Activated naive CD8-positive, alpha-beta T cell treated with anti-CD3 and anti-CD28 coated beads, Interleukin-2, amount 50 U/mL, for 24 hours (primary cell): ENCODE data around the gene TSPAN5.

Experiments
- ATAC-seq: fragments of 150-1000 bp; cut with Tn5 transposase; one replicate; pipeline ENCODE4 v1.10.0; 2021
- DNase-seq: peaks from one replicate; pipeline ENCODE4 v3.0.0; 2021
- H3K27ac Mint-ChIP-seq: one replicate; pipeline ENCODE4 v1.8.0; 2021; ENCODE audit warnings: mild to moderate bottlenecking, mixed read lengths
- H3K27me3 Mint-ChIP-seq: one replicate; pipeline ENCODE4 v1.8.0; 2021; ENCODE audit warnings: mixed read lengths
- H3K36me3 Mint-ChIP-seq: one replicate; pipeline ENCODE4 v1.8.0; 2021; ENCODE audit warnings: low read depth, mixed read lengths
- H3K4me1 Mint-ChIP-seq: one replicate; pipeline ENCODE4 v1.8.0; 2021; ENCODE audit warnings: mixed read lengths
- H3K4me3 Mint-ChIP-seq: one replicate; pipeline ENCODE4 v1.8.0; 2021; ENCODE audit warnings: mild to moderate bottlenecking, moderate library complexity, mixed read lengths
- H3K9me3 Mint-ChIP-seq: one replicate; pipeline ENCODE4 v1.8.0; 2021; ENCODE audit warnings: mixed read lengths

TSPAN5 gene

GRCh38 chr4:98502624-98503023 lies 155.8 kb downstream of the TSPAN5 start:
- DNase-seq (no peak), ATAC-seq (no peak)
- H3K27ac Mint-ChIP-seq = no peak overlapping the region
- peaks cover 26% of the 10 kb centered on the region for H3K4me1 Mint-ChIP-seq
- peaks cover 35% of the 10 kb centered on the region for H3K36me3 Mint-ChIP-seq
- peaks cover 5% of the 10 kb centered on the region for H3K9me3 Mint-ChIP-seq
- H3K4me3 Mint-ChIP-seq = no peak overlapping the region
- no peaks in the 10 kb centered on the region for H3K27me3 Mint-ChIP-seq

GRCh38 chr4:98502031-98502430 lies 156.4 kb downstream of the TSPAN5 start:
- no peak for ATAC-seq
- peaks cover 20% of the 10 kb centered on the region for H3K4me1 Mint-ChIP-seq
- no peaks in the 10 kb centered on the region for H3K27me3 Mint-ChIP-seq
- peaks cover 5% of the 10 kb centered on the region for H3K9me3 Mint-ChIP-seq
- no peak overlapping the region for H3K27ac Mint-ChIP-seq
- no peak overlapping the region for H3K4me3 Mint-ChIP-seq
- no peak for DNase-seq
- peaks cover 33% of the 10 kb centered on the region for H3K36me3 Mint-ChIP-seq

GRCh38 chr4:98501383-98501782 lies 157.0 kb downstream of the TSPAN5 start:
- ATAC-seq = no peak
- Mint-ChIP-seq H3K4me3 (no peak overlapping the region), H3K4me1 (peaks cover 18% of the 10 kb centered on the region), H3K27ac (peak overlapping the region; percentile 6), H3K9me3 (peaks cover 5% of the 10 kb centered on the region), H3K27me3 (no peaks in the 10 kb centered on the region), H3K36me3 (peaks cover 33% of the 10 kb centered on the region)
- no peak for DNase-seq

GRCh38 chr4:98498774-98499173 lies 159.6 kb downstream of the TSPAN5 start:
- Mint-ChIP-seq H3K36me3 (peaks cover 20% of the 10 kb centered on the region), H3K9me3 (peaks cover 5% of the 10 kb centered on the region), H3K4me3 (no peak overlapping the region), H3K27ac (no peak overlapping the region), H3K27me3 (no peaks in the 10 kb centered on the region), H3K4me1 (peaks cover 13% of the 10 kb centered on the region)
- no peak for ATAC-seq
- DNase-seq = no peak

GRCh38 chr4:98496152-98496845 lies 162.1 kb downstream of the TSPAN5 start:
- Mint-ChIP-seq H3K4me3 (no peak overlapping the region), H3K27ac (no peak overlapping the region), H3K27me3 (no peaks in the 10 kb centered on the region), H3K9me3 (peaks cover 3% of the 10 kb centered on the region), H3K4me1 (peaks cover 26% of the 10 kb centered on the region), H3K36me3 (peaks cover 8% of the 10 kb centered on the region)
- ATAC-seq (no peak), DNase-seq (no peak)

GRCh38 chr4:98493296-98493695 lies 165.1 kb downstream of the TSPAN5 start:
- no peak overlapping the region for H3K4me3 Mint-ChIP-seq
- DNase-seq (no peak), ATAC-seq (no peak)
- peaks cover 15% of the 10 kb centered on the region for H3K4me1 Mint-ChIP-seq
- H3K27ac Mint-ChIP-seq = no peak overlapping the region
- H3K36me3 Mint-ChIP-seq = peaks cover 5% of the 10 kb centered on the region
- no peaks in the 10 kb centered on the region for H3K27me3 Mint-ChIP-seq
- H3K9me3 Mint-ChIP-seq = no peaks in the 10 kb centered on the region

GRCh38 chr4:98491899-98492559 lies 166.4 kb downstream of the TSPAN5 start:
- no peak for ATAC-seq
- no peak overlapping the region for H3K4me3 Mint-ChIP-seq
- no peaks in the 10 kb centered on the region for H3K27me3 Mint-ChIP-seq
- peaks cover 17% of the 10 kb centered on the region for H3K4me1 Mint-ChIP-seq
- H3K36me3 Mint-ChIP-seq = peaks cover 5% of the 10 kb centered on the region
- no peaks in the 10 kb centered on the region for H3K9me3 Mint-ChIP-seq
- DNase-seq = no peak
- H3K27ac Mint-ChIP-seq = no peak overlapping the region

GRCh38 chr4:98490251-98490650 lies 168.2 kb downstream of the TSPAN5 start:
- no peak overlapping the region for H3K27ac Mint-ChIP-seq
- H3K36me3 Mint-ChIP-seq = peaks cover 13% of the 10 kb centered on the region

GRCh38 chr4:98485816-98486345 lies 172.5 kb downstream of the TSPAN5 start:
- no peaks in the 10 kb centered on the region for H3K9me3 Mint-ChIP-seq
- H3K27ac Mint-ChIP-seq = peak overlapping the region; percentile 66
- ATAC-seq (peak; percentile 5), DNase-seq (no peak)
- H3K4me3 Mint-ChIP-seq = peak overlapping the region; percentile 22
- peaks cover 58% of the 10 kb centered on the region for H3K4me1 Mint-ChIP-seq
- H3K27me3 Mint-ChIP-seq = no peaks in the 10 kb centered on the region
- peaks cover 20% of the 10 kb centered on the region for H3K36me3 Mint-ChIP-seq

More at GRCh38 chr4:98490251-98490650, 168.2 kb downstream of the TSPAN5 start:
- H3K27me3 Mint-ChIP-seq = no peaks in the 10 kb centered on the region
- ATAC-seq = no peak
- no peak overlapping the region for H3K4me3 Mint-ChIP-seq
- H3K4me1 Mint-ChIP-seq = peaks cover 34% of the 10 kb centered on the region
- DNase-seq = no peak
- H3K9me3 Mint-ChIP-seq = no peaks in the 10 kb centered on the region

GRCh38 chr4:98484031-98484430 lies 174.4 kb downstream of the TSPAN5 start:
- Mint-ChIP-seq H3K4me1 (peaks cover 68% of the 10 kb centered on the region), H3K27me3 (no peaks in the 10 kb centered on the region), H3K36me3 (peaks cover 15% of the 10 kb centered on the region), H3K4me3 (peak overlapping the region; percentile 4), H3K27ac (peak overlapping the region; percentile 99), H3K9me3 (no peaks in the 10 kb centered on the region)
- DNase-seq = no peak
- ATAC-seq = no peak

GRCh38 chr4:98482847-98483806 lies 175.3 kb downstream of the TSPAN5 start:
- Mint-ChIP-seq H3K27me3 (no peaks in the 10 kb centered on the region), H3K27ac (peak overlapping the region; percentile 99), H3K4me3 (peak overlapping the region; percentile 60), H3K4me1 (peaks cover 71% of the 10 kb centered on the region), H3K36me3 (peaks cover 19% of the 10 kb centered on the region), H3K9me3 (no peaks in the 10 kb centered on the region)
- ATAC-seq = peak; percentile 87
- peak; percentile 39 for DNase-seq

GRCh38 chr4:98482503-98482846 lies 175.9 kb downstream of the TSPAN5 start:
- H3K4me1 Mint-ChIP-seq = peaks cover 69% of the 10 kb centered on the region
- ATAC-seq (no peak), DNase-seq (no peak)
- H3K27me3 Mint-ChIP-seq = no peaks in the 10 kb centered on the region
- no peaks in the 10 kb centered on the region for H3K9me3 Mint-ChIP-seq
- H3K36me3 Mint-ChIP-seq = peaks cover 19% of the 10 kb centered on the region
- H3K4me3 Mint-ChIP-seq = peak overlapping the region; percentile 60
- H3K27ac Mint-ChIP-seq = peak overlapping the region; percentile 99

GRCh38 chr4:98481167-98481566 lies 177.2 kb downstream of the TSPAN5 start:
- no peak overlapping the region for H3K4me3 Mint-ChIP-seq
- DNase-seq (no peak), ATAC-seq (no peak)
- no peaks in the 10 kb centered on the region for H3K27me3 Mint-ChIP-seq
- H3K4me1 Mint-ChIP-seq = peaks cover 61% of the 10 kb centered on the region
- no peaks in the 10 kb centered on the region for H3K9me3 Mint-ChIP-seq
- H3K27ac Mint-ChIP-seq = peak overlapping the region; percentile 17
- H3K36me3 Mint-ChIP-seq = peaks cover 20% of the 10 kb centered on the region

- Mint-ChIP-seq H3K27ac (peak overlapping the region; percentile 43), H3K4me1 (peaks cover 55% of the 10 kb centered on the region), H3K4me3 (no peak overlapping the region), H3K9me3 (no peaks in the 10 kb centered on the region), H3K27me3 (no peaks in the 10 kb centered on the region), H3K36me3 (peaks cover 18% of the 10 kb centered on the region)
- no peak for ATAC-seq
- no peak for DNase-seq
Measured at GRCh38 chr4:98480535-98480934, 177.9 kb downstream of the TSPAN5 start.
